ENCODE data around the gene TRIM2.

TRIM2 gene

GRCh38 chr4:153257151-153257620 is 52.9 kb downstream of the TRIM2 start:
- ChIA-PET CTCF (interaction anchor here (0.6 kb wide), 2 partner anchors 839 to 1329 kb away, joined by 3 read pairs; no protein-coding TSS in a partner anchor), POLR2A (ENCODE audit: low non-redundant PET) (no interaction called here)
- DNase-seq (ENCODE audit: low spot score), result no peak
- no peak overlapping the region for H3K27ac ChIP-seq
- no peak for TF ChIP-seq CTCF (conservative IDR thresholded peaks at IDR 0.05; ENCODE audit: low read depth)

- CTCF ChIA-PET, result interaction anchor here (0.6 kb wide), 2 partner anchors 376 to 1330 kb away, joined by 3 read pairs; no protein-coding TSS in a partner anchor
- TF ChIP-seq CTCF (conservative IDR thresholded peaks at IDR 0.05; ENCODE audit: low read depth), result no peak
- no peak overlapping the region for H3K27ac ChIP-seq
- POLR2A ChIA-PET (ENCODE audit: low non-redundant PET), result no interaction called here
- no peak for DNase-seq (ENCODE audit: low spot score)
Observed at GRCh38 chr4:153257991-153258390, 53.7 kb downstream of the TRIM2 start.

- no peak for TF ChIP-seq CTCF (conservative IDR thresholded peaks at IDR 0.05; ENCODE audit: low read depth)
- no peak overlapping the region for H3K27ac ChIP-seq
- no peak for DNase-seq (ENCODE audit: low spot score)
- POLR2A ChIA-PET (ENCODE audit: low non-redundant PET), result no interaction called here
- CTCF ChIA-PET, result no interaction called here
Observed at GRCh38 chr4:153258750-153259149, 54.5 kb downstream of the TRIM2 start.

GRCh38 chr4:153259661-153260060 is 55.4 kb downstream of the TRIM2 start:
- ChIA-PET CTCF (interaction anchor here (0.6 kb wide), 1 partner anchor 337 kb away, joined by 3 read pairs; no protein-coding TSS in a partner anchor), POLR2A (ENCODE audit: low non-redundant PET) (no interaction called here)
- no peak for TF ChIP-seq CTCF (conservative IDR thresholded peaks at IDR 0.05; ENCODE audit: low read depth)
- no peak for DNase-seq (ENCODE audit: low spot score)
- H3K27ac ChIP-seq, result no peak overlapping the region

GRCh38 chr4:153260132-153260531 is 55.9 kb downstream of the TRIM2 start:
- no peak for DNase-seq (ENCODE audit: low spot score)
- TF ChIP-seq CTCF (conservative IDR thresholded peaks at IDR 0.05; ENCODE audit: low read depth), result no peak
- no peak overlapping the region for H3K27ac ChIP-seq
- POLR2A ChIA-PET (ENCODE audit: low non-redundant PET), result no interaction called here
- CTCF ChIA-PET, result no interaction called here

- CTCF ChIA-PET, result no interaction called here
- TF ChIP-seq CTCF (conservative IDR thresholded peaks at IDR 0.05; ENCODE audit: low read depth), result no peak
- DNase-seq (ENCODE audit: low spot score), result no peak
- POLR2A ChIA-PET (ENCODE audit: low non-redundant PET), result no interaction called here
- H3K27ac ChIP-seq, result peak overlapping the region; percentile 40; the same call in 1 of the 2 replicates
Observed at GRCh38 chr4:153260553-153261300, 56.5 kb downstream of the TRIM2 start.

All from RWPE1 (cell line).